Activated T-cell treated with anti-CD3 and anti-CD28 coated beads, Interleukin-2, amount 50 U/mL, for 4 hours (primary cell): Measurements from ENCODE around the gene EOLA1. TPM values are rescaled to one million over a fixed set of nuclear protein-coding genes. Genes with fewer than 3 reads are reported as not detected.
"Not testable (repeated sequence)": the region's sequence is repeated elsewhere in the genome, so short reads cannot be mapped to it uniquely, and the experiment has no call there.

ENCODE experiments used
- ATAC-seq, 2 donors: fragments of 200-7000 bp; cut with Tn5 transposase; one replicate each; pipeline ENCODE4 v1.10.0; 2021
- DNase-seq: peaks from one replicate; pipeline ENCODE4 v3.0.0-alpha.2; 2020
- H3K27me3 Mint-ChIP-seq: one replicate; pipeline ENCODE4 v1.8.0; 2021; ENCODE audit warnings: low read depth, mixed read lengths
- H3K36me3 Mint-ChIP-seq: one replicate; pipeline ENCODE4 v1.8.0; 2022; ENCODE audit warnings: mixed read lengths; ENCODE audit not compliant: insufficient read depth
- H3K4me1 Mint-ChIP-seq: one replicate; pipeline ENCODE4 v1.8.0; 2021; ENCODE audit warnings: low read depth, mixed read lengths
- H3K4me3 Mint-ChIP-seq: one replicate; pipeline ENCODE4 v1.8.0; 2021; ENCODE audit warnings: mild to moderate bottlenecking, moderate library complexity, mixed read lengths
- H3K9me3 Mint-ChIP-seq: one replicate; pipeline ENCODE4 v1.8.0; 2021; ENCODE audit warnings: mixed read lengths
- total RNA-seq, 3 donors: library from RNA; stranded (reverse); gene quantifications; one replicate each; pipeline ENCODE4 v1.2.1, GENCODE V29; 2021

EOLA1 gene
- 10 to 100 TPM; 21.7 to 40.9 (median 22.6) TPM for total RNA-seq

DNA sequence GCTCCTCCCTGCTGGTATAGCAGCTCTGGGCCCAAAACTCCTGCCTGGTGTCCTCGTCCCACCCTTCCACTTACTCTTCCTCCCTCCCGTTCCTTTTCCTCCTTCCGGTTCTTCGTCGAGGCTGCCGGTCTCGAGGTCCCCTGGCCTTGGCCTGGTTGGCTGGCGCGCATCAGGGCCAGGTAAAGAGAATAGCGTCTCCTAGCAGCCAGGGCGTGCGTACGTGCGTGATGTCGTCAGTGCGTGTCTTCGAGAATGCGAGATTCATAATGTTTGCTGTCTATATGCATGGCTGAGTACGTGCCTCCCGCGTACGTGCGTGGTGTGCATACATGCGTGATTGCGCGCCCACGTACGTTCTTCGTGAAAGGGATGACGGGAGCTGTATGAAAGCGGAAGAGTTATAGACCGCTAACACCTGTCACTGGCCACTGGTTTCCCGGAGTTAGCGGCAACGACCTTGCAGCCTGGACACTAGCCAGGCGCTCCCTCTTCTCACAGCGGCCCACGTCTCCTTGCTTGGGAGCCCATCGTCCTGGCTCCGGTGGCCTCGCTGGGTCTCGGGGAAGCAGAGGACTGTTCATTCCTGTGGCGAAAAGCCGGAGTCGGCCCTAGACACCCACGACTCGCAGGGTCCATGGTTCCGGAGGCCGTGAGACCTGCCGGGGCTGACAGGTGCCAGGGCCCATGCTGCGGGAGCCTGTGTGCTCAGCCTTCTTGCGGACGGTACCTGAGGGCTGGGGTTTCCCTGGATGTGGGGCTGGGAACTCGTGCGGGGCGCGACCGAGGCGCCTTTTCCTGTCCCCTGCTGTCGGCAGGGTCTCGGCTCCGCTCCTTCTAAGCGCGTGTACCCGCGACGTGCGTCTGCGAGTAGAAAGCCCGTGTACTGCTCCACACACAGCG is at the start of gene EOLA1:
TSS of gene EOLA1 (plus strand) at position 392 of the 900 bp plus-strand sequence. CDS start 4,619 bp downstream, outside the sequence.
- no peaks in the 10 kb centered on the region for H3K9me3 Mint-ChIP-seq
- H3K36me3 Mint-ChIP-seq, result peaks cover 1% of the 10 kb centered on the region
- peak; percentile 81 to 84 for ATAC-seq
- peaks cover 7% of the 10 kb centered on the region for H3K4me1 Mint-ChIP-seq
- peak within 1 kb of the TSS; percentile 89 for H3K4me3 Mint-ChIP-seq
- peak; percentile 85 for DNase-seq
- no peaks in the 10 kb centered on the region for H3K27me3 Mint-ChIP-seq

DNA sequence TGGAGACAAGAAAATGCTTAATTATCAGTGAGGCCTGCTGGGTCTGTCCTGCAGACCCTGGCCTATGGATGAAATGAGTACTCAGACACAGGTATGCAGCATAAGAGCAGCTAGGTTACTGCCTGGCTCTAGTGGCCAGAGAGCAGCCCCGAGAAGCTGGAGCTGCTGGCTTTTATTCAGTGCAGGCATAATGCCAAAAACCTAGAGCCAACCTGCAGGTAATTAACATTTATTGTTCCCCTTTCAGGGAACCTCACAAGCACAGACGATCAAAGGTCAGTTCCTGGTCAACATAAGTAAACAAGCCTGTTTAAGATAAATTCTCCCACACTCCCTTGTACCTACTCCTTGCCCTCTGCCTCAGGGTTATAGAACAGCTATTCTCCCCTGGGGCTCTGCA is 49.0 kb upstream of the EOLA1 start:
- no peak overlapping the region for H3K4me3 Mint-ChIP-seq
- H3K36me3 Mint-ChIP-seq, result peaks cover 14% of the 10 kb centered on the region
- no peaks in the 10 kb centered on the region for H3K9me3 Mint-ChIP-seq
- H3K4me1 Mint-ChIP-seq, result peaks cover 5% of the 10 kb centered on the region
- DNase-seq (no peak), ATAC-seq (no peak)
- H3K27me3 Mint-ChIP-seq, result no peaks in the 10 kb centered on the region

DNA sequence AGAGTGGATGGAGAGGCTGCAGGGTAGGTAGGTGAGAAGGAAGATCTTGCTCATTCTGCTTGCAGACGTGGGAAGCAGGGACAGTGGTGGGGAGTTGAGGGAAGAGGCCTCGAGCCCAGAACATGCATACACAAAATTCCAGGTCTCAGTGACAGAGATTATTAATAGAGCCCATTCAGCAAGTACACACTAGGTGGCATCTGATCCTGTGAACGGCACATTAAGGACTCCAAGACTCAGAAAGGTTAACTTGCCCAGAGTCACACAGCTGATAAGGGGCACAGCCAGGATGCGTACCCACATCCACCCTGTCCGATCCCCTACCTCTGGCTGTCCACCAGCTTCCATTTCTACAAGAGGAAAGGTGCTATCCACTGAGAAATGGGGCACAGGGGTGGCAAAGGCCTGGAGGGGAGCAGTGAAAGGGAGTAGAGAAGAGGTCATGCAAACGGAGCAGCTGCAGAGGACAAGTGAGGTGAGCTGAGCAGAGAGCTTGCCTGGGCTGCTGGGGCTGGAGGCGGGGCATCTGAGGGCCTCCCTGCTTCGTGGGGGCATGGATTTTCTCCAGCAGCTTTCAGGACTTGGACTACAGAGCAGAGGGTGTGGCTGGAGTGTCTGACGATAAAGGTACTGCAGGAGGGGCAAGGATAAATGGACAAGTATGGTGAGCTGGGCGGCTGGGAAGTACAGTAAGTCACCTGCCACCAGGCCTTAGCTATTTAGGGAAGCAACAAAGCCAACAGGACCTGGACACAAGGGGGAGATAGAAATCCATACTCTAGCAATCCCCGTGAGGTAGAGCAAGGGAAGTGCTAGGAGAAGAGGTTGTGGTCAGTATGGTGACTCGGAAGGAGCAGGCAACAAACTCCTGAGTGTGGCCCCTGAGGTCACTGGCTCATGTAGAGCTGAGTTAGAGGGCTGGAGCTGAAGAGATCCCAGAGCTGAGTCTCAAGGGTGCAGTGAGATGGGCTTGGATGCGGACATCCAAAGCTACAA is 46.9 kb upstream of the EOLA1 start:
- no peaks in the 10 kb centered on the region for H3K9me3 Mint-ChIP-seq
- ATAC-seq (no peak), DNase-seq (no peak)
- no peaks in the 10 kb centered on the region for H3K27me3 Mint-ChIP-seq
- peaks cover 3% of the 10 kb centered on the region for H3K4me1 Mint-ChIP-seq
- H3K36me3 Mint-ChIP-seq, result peaks cover 15% of the 10 kb centered on the region
- H3K4me3 Mint-ChIP-seq, result no peak overlapping the region

DNA sequence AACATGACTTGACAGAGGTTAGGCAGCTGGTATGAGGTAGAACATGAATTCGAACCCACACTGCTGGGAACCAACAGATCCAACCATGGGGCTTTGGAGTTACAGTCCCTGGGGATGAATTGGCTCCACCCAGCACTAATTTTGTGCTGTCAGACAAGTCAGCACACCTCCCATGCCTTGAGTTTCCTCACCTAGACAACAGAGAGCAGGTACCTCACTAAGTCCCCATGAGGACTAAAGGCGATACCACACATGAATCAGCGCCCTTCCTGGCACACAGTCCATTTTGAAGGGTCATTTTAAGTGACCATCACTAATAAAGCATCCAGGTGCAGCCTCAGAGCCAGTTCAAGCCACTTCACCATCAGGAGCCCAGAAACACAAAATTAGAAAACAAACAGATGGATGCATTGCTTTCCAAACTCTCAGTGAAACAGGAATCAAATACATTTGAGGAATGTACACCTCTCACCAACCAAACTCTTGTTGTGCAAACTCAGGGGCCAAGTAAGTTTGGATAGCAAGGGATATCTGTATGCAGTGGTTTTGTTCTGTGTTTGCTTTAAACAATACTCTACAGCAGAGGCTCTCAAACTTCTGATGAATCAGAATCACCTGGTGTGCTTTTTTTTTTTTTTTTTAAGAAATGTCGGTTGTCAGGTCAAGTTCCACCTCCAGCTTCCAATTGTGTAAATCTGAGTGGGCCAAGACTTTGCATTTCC is 45.8 kb upstream of the EOLA1 start:
- Mint-ChIP-seq H3K9me3 (no peaks in the 10 kb centered on the region), H3K4me1 (peaks cover 6% of the 10 kb centered on the region), H3K4me3 (no peak overlapping the region), H3K36me3 (peaks cover 14% of the 10 kb centered on the region), H3K27me3 (no peaks in the 10 kb centered on the region)
- DNase-seq (no peak), ATAC-seq (no peak)

DNA sequence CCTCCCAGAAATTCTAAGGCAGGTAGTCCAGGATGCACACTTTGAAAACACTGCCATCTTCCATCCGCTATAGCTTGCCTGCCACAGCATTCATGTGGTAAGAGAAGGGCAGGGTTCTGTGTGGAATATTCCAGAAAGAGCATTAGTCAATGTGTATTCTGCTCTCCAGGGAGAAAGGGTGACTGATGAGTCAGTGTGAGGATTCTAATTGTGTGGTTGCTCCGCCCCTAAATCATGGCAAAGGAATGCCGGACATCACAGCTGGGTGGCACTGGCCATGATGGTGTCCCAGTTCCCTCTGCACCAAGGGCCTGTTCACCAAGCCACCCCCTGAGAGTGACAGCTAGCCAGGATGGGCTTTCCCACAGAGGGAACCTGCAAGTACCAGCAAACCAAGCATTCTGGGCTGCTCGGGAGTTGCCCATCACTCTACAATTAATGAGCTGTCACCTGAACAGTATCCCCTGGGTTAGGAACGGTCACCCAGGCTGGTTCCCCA is 45.2 kb upstream of the EOLA1 start:
- no peak for DNase-seq
- Mint-ChIP-seq H3K36me3 (peaks cover 14% of the 10 kb centered on the region), H3K4me3 (no peak overlapping the region), H3K27me3 (no peaks in the 10 kb centered on the region), H3K9me3 (no peaks in the 10 kb centered on the region), H3K4me1 (peaks cover 9% of the 10 kb centered on the region)
- no peak for ATAC-seq

DNA sequence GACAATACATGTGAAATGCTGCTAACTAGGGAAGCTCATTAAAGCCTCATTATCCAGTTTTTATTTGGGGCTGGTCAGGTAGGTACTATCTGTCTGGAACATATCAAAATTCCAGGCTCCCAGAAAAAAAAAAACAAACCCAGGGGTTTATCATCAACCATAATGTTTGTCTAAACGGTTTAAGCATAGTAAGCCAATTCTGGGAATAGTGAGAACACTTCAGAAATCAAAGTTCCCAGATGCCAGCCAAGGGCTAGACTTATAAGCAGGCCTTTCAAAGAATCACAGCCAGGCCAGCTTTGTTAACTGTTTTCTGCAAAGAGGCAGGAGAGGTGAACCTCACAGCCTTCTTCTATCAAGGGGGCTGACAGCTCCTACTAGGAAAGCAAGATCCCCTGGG is 43.8 kb upstream of the EOLA1 start:
- peaks cover 19% of the 10 kb centered on the region for H3K4me1 Mint-ChIP-seq
- no peak for ATAC-seq
- no peak overlapping the region for H3K4me3 Mint-ChIP-seq
- H3K27me3 Mint-ChIP-seq, result no peaks in the 10 kb centered on the region
- no peak for DNase-seq
- H3K36me3 Mint-ChIP-seq, result peaks cover 9% of the 10 kb centered on the region
- no peaks in the 10 kb centered on the region for H3K9me3 Mint-ChIP-seq

DNA sequence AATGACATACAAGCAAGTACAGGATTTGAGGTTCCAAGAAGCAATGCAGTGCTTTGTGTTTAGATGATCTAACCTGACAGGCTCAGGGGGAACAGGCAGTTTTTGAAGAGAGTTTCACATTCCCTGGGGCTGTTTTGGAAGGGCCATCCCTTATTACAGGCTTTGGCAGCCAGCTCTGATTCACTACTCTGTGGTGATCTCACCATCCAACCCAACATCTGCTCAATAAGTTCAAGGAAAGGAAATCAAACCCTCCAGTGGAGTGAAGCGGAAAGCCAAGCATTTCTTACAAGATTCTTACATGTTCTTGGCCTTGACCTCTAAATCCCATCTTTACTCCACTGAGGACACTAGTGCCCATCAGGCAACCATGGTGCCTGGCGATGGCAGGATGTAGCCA is 43.2 kb upstream of the EOLA1 start:
- Mint-ChIP-seq H3K36me3 (peaks cover 9% of the 10 kb centered on the region), H3K27me3 (no peaks in the 10 kb centered on the region), H3K4me3 (no peak overlapping the region), H3K4me1 (peaks cover 23% of the 10 kb centered on the region), H3K9me3 (no peaks in the 10 kb centered on the region)
- DNase-seq (no peak), ATAC-seq (no peak)

DNA sequence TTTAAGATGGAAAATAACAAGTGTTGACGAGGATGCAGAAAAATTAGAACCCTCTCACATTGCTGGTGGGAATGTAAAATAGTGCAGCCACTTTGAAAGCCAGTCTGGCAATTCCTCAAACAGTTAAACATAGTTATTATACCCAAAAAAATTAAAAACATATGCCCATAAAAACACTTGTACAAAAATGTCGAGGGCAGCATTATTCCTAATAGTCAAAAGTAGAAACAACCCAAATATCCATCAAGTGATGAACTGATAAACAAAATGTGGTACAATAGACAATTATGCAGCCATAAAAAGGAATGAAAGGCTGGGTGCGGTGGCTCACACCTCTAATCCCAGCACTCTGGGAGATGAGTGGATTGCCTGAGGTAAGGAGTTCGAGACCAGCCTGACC is 42.0 kb upstream of the EOLA1 start:
- no peak overlapping the region for H3K4me3 Mint-ChIP-seq
- H3K4me1 Mint-ChIP-seq, result peaks cover 26% of the 10 kb centered on the region

DNA sequence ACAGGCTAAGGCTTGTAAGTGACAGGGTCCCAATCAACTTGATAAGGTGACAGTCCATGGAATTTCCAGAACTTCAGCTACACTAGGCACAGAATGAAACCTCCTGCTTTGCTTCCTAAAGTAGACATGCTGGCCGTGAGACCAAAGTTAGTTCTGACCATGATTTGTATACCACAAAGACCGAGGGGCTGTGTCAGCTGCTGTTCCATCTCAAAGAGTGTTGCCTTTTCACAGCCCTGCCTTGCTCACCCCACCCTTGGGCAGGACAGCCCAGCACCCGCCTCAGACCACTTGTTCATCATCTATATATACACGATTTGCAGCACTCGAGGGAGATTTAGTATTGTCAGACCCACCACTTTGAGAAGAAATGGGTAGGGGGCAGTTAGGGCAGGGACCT is 41.0 kb upstream of the EOLA1 start:
- ATAC-seq, result no peak
- Mint-ChIP-seq H3K9me3 (no peaks in the 10 kb centered on the region), H3K4me1 (peaks cover 34% of the 10 kb centered on the region), H3K27me3 (no peaks in the 10 kb centered on the region), H3K4me3 (no peak overlapping the region), H3K36me3 (peaks cover 9% of the 10 kb centered on the region)
- DNase-seq, result no peak

More for the DNA sequence above, 42.0 kb upstream of the EOLA1 start:
- Mint-ChIP-seq H3K27me3 (no peaks in the 10 kb centered on the region), H3K36me3 (peaks cover 9% of the 10 kb centered on the region), H3K9me3 (no peaks in the 10 kb centered on the region)
- ATAC-seq (no peak), DNase-seq (no peak)

DNA sequence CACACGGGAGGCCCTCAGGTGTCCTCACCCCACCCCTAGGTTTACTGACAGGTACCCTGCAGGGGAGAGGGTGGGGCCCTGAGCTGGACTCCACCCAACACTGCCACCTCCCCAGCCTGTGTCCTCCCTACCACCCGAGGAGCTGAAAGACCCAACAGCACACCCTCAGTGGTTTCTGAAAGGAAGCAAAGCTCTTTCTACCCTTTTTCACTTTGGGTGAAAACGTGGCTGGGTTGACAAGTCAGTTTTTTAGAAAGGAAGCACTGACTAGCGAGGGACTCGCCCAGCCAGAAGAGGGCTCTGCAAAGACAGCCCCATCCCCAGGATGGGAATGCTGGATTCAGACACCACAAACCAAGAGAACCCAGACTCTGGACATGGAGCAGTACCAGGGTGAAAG is 37.9 kb upstream of the EOLA1 start:
- peaks cover 42% of the 10 kb centered on the region for H3K4me1 Mint-ChIP-seq
- ATAC-seq, H3K4me3 Mint-ChIP-seq, H3K36me3 Mint-ChIP-seq, H3K27me3 Mint-ChIP-seq, H3K9me3 Mint-ChIP-seq, DNase-seq: not testable (repeated sequence)

DNA sequence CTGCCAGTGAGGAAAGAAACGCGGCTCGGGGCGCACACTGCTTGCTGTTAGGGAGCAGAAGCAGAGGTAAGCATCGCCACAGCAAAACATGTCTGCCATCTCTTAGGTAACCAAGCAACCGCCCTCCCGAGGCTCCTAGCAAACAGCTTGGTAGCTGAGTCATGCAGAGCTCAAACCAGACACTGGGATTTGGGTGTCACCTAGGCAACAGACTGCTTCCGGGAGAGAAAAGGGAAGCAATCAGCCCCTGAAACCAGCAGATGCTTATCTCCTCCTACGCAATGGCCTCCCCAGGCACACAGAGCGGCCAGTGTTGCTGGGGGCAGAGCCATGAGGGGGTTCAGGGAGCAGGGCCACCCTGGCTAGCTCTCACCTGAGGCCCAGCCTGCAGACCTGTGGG is 37.4 kb upstream of the EOLA1 start:
- peaks cover 42% of the 10 kb centered on the region for H3K4me1 Mint-ChIP-seq

DNA sequence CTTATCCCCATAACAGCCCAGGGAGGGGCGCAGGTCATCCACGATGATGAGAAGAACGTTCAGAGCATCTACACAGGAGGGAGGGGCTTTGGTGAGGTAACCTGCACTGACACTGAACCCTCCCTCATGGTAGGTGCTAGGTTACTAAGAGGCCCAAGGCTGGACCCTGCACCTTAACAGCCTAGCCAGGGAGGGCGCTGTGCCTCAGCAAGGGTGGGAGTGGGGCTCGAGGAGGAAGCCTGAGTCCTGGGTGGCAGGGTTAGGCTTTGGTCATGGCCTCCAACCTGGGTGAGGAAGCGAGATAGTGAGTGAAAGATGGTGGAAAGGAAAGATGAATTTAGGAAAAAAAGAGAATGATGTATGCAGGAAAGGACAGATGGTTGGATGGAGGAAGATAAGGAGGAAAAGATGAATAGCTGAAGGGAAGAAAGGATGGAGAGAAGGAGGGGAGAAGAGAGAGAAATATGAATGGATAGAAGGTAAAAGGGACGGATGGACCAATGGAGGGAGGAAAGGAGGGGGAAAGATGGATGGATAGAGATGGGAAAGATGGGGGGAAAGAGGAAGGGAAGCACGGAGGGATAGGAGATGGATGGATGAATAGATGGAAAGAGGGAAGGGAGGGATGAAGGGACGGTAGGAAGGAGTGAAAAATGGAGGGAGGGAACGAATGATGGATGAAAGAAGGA is 36.4 kb upstream of the EOLA1 start:
- H3K36me3 Mint-ChIP-seq, result peaks cover 4% of the 10 kb centered on the region
- H3K9me3 Mint-ChIP-seq, result no peaks in the 10 kb centered on the region
- peak; percentile 44 for DNase-seq

More for the DNA sequence above, 37.4 kb upstream of the EOLA1 start:
- H3K36me3 Mint-ChIP-seq, H3K27me3 Mint-ChIP-seq, H3K9me3 Mint-ChIP-seq: not testable (repeated sequence)
- ATAC-seq, result peak; percentile 74
- DNase-seq, result peak; percentile 47
- peak overlapping the region; percentile 95 for H3K4me3 Mint-ChIP-seq

DNA sequence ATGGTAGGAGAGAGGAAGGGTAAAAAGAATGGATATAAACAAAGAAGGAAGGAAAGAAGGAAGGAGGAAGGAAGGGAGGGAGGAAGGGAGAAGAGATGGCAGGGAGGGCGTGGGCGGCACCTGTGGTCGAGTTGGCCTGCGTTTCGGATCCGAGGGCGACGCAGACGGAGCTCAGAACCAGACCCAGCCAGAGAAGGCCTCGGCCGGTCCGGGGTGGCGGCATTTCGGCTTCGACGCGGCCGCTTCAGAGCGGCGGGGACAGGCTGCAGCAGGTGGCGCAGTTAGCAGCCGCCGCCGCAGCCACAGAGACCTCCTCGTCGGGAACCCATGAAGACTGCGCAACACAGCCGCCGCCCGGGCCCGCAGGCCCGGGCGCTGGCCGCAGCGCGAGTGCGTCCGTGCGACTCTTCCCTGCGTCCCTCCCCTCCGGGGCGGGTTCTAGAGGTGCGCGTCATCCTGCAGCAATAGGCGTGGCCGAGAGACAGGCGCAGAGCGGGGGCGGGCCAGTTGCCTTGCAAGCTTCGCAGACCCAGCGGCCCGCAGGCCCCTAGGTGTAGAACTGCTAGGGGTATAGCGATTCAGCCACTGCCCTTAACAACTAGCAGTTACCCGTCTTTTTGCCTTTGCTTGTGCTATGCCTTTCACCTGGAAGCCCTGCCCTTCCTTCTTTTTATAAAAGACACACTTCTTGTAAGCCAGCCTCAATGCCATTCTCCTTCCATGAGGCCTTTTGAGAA is 35.7 kb upstream of the EOLA1 start, which contains the start of gene IDS:
TSS of gene IDS (minus strand) at position 392 of the 737 bp plus-strand sequence. CDS start at position 223, 169 bp downstream.
- Mint-ChIP-seq H3K27me3 (no peaks in the 10 kb centered on the region), H3K9me3 (no peaks in the 10 kb centered on the region), H3K4me1 (peaks cover 38% of the 10 kb centered on the region), H3K36me3 (peaks cover 2% of the 10 kb centered on the region), H3K4me3 (peak within 1 kb of the TSS; percentile 95)
- DNase-seq, result peak; percentile 76
- ATAC-seq, result peak; percentile 75 to 81

More for the DNA sequence above, 36.4 kb upstream of the EOLA1 start:
- Mint-ChIP-seq H3K27me3 (no peaks in the 10 kb centered on the region), H3K4me1 (peaks cover 42% of the 10 kb centered on the region), H3K4me3 (peak overlapping the region; percentile 95)
- ATAC-seq, result peak; percentile 41 to 42
